SW 1271 (cell line): ENCODE results near the gene HELB.
"Not testable (repeated sequence)": the region's sequence is repeated elsewhere in the genome, so short reads cannot be mapped to it uniquely, and the experiment has no call there.

ENCODE experiments used
- DNase-seq, 2 experiments: peaks; one replicate each; lab custom pipeline; 2025; lab: John Stamatoyannopoulos, UW

HELB gene

GRCh38 chr12:66303316-66303804 lies 1.1 kb downstream of the HELB start:
- DNase-seq = not testable (repeated sequence)

GRCh38 chr12:66304296-66304900 lies 2.1 kb downstream of the HELB start:
- DNase-seq = no peak

GRCh38 chr12:66309606-66310005 lies 7.3 kb downstream of the HELB start:
- DNase-seq = no peak

- no peak for DNase-seq
These were observed 9.9 kb downstream of the HELB start for GRCh38 chr12:66312189-66312588.

- DNase-seq = no peak
These were observed 12.0 kb downstream of the HELB start for GRCh38 chr12:66314278-66314677.

- no peak for DNase-seq
These were observed 17.1 kb downstream of the HELB start for GRCh38 chr12:66319266-66319954.

- DNase-seq = no peak
These were observed 18.7 kb downstream of the HELB start for GRCh38 chr12:66320996-66321395.

GRCh38 chr12:66321435-66321834 lies 19.1 kb downstream of the HELB start:
- DNase-seq = no peak

- no peak for DNase-seq
These were observed 20.7 kb downstream of the HELB start for GRCh38 chr12:66323017-66323416.

GRCh38 chr12:66329941-66330340 lies 27.6 kb downstream of the HELB start:
- no peak for DNase-seq

- no peak for DNase-seq
These were observed 28.7 kb downstream of the HELB start for GRCh38 chr12:66331016-66331415.

- DNase-seq = no peak
These were observed 29.5 kb downstream of the HELB start for GRCh38 chr12:66331814-66332213.

- DNase-seq = no peak
These were observed 33.5 kb downstream of the HELB start for GRCh38 chr12:66335746-66336145.

GRCh38 chr12:66337381-66338010 lies 35.2 kb downstream of the HELB start:
- DNase-seq = no peak

GRCh38 chr12:66340131-66340530 lies 37.8 kb downstream of the HELB start:
- DNase-seq = no peak

GRCh38 chr12:66341126-66341525 lies 38.8 kb downstream of the HELB start:
- no peak for DNase-seq

GRCh38 chr12:66345212-66345611 lies 42.9 kb downstream of the HELB start:
- no peak for DNase-seq

GRCh38 chr12:66345956-66346355 lies 43.7 kb downstream of the HELB start:
- no peak for DNase-seq

GRCh38 chr12:66351301-66351700 lies 49.0 kb downstream of the HELB start:
- no peak for DNase-seq

- peak in 1 of 2 experiments; percentile 27 for DNase-seq
These were observed 49.9 kb downstream of the HELB start for GRCh38 chr12:66352197-66352596.

GRCh38 chr12:66352899-66353298 lies 50.6 kb downstream of the HELB start:
- DNase-seq = no peak

GRCh38 chr12:66354291-66354690 lies 52.0 kb downstream of the HELB start:
- no peak for DNase-seq

- DNase-seq = no peak
These were observed 57.0 kb downstream of the HELB start for GRCh38 chr12:66359300-66359699.
